Inflammatory macrophage treated with lipopolysaccharide for 1 hour (primary cell): ENCODE data around the gene CANT1.

Experiments
- DNase-seq, 2 donors: peaks; one replicate each; pipeline ENCODE4 v3.0.0-alpha.2; 2020 to 2022

CANT1 gene

DNA sequence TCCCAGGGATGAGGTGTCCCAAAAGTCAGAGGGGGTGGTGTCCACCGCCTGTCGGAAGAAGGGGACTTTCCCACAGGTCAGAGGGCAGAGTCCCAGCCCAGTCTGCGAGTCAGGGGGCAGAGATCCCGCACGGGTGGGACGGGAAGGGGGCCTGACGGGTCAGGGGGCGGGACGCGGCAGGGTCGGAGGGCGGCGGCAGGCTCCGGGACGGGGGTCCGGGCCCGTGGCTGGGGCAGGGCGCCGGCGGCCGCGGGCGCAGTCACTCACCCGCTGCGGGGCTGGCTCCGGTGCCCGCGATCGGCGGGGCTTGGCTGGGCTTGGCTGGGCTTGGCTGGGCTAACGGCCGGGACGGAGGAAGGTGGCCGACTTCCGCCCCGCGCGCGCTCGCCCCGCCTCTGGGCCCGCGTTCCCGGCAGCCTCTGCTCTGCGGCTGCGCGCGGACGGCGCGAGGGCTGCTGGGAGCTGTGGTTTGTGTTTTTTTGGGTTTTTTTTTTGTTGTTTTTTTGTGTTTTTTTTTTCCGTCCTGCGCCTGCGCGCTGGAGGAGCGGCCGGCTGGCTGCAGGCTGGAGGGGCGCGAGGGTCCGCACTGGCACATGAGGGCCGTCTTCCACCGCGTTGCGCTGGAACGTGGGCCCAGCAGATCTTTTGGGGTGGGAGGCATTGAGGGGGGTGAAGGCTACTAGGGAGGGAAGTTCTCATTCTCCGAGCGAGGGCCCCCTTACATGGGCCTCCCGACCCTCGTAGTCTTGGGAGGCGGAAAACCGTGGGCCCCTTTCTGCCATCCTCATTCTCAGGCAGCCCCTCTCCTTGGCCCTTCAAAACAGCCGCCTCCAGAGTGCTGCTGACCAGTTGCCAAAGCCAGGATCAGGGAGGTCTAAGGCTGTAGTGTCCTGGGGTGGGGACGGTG, at the start of gene CANT1:
TSS of gene CANT1 (minus strand) at position 368 of the 907 bp plus-strand sequence. CDS start 12,142 bp downstream, outside the sequence.
- DNase-seq = peak; percentile 85 to 87

DNA sequence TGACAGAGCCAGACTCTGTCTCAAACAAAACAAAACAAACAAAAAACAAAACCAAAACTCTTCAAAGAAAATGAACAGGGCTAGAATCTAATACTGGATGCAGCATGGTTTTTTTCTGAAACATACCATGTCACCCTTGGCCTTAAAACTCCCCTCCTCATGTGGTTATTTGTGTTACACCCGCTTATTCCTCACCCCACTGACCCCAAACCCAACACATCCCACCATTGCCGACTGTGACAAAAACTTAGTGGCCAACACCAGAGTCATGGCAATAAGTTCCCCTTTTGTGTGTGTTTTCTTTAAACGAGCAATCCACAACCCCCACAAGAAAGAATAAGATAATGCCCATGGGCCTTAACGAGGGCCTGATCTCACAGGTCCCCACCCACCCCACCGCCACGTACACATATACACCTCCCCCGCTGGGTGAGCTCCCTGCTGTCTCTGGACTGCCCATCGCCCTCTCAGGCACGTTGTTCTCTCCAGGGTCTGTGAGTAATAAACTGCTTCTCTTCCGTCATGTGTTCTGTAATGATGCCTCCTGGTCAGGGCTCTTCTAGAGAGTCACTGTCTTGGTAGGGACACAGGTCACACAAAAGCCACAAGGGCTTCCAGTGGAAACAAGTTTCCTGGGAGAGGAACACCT, 48.3 kb upstream of the CANT1 start:
- DNase-seq = peak in 1 of 2 donors; percentile 63

GRCh38 chr17:79055197-79055596, 45.6 kb upstream of the CANT1 start:
- no peak for DNase-seq

GRCh38 chr17:79054200-79054960, 44.8 kb upstream of the CANT1 start:
- DNase-seq = peak; percentile 50 to 82

GRCh38 chr17:79053251-79053925, 43.8 kb upstream of the CANT1 start:
- DNase-seq = no peak

GRCh38 chr17:79052131-79052530, 42.6 kb upstream of the CANT1 start:
- DNase-seq = no peak

GRCh38 chr17:79051306-79051705, 41.7 kb upstream of the CANT1 start:
- no peak for DNase-seq

DNA sequence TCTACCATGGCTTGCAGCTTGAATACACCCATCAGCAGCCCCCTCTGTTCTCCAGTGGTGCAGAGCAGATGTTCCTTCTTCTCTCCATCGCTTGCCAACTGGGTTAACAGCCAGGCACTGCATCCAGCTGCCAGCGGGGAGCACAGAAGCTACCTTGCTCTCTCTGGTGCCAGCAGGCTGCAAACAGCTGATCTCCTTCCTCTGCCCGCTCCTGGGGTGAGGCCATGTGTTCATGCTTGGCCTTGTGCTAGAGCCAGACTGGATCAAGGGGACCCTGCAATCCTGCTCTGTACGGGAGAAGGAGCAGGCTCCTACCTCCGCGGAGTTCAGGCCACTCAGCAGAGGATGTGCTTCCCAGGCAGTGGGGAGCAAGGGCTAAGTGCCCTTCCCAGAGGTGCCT, 41.0 kb upstream of the CANT1 start:
- DNase-seq = no peak

DNA sequence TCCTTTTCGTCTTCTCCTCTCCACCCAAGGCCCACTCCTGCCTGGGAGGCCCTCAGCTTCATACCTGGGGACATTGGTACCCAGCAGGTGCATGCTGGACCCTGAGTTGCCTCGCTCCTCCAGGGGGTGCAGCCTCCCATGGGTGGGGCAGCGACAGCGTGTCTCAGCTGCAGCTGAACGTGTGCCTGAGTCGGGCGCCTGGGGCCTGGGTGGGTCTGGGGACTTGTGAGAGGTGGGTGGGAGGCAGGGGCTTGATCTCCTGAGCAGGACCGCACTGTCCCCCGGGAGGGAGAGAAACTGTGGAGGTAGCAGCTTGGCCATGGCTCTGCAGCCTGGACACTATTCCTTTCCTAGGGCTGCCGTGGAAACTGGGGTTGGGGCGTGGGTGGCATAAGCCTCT, 40.3 kb upstream of the CANT1 start:
- no peak for DNase-seq

DNA sequence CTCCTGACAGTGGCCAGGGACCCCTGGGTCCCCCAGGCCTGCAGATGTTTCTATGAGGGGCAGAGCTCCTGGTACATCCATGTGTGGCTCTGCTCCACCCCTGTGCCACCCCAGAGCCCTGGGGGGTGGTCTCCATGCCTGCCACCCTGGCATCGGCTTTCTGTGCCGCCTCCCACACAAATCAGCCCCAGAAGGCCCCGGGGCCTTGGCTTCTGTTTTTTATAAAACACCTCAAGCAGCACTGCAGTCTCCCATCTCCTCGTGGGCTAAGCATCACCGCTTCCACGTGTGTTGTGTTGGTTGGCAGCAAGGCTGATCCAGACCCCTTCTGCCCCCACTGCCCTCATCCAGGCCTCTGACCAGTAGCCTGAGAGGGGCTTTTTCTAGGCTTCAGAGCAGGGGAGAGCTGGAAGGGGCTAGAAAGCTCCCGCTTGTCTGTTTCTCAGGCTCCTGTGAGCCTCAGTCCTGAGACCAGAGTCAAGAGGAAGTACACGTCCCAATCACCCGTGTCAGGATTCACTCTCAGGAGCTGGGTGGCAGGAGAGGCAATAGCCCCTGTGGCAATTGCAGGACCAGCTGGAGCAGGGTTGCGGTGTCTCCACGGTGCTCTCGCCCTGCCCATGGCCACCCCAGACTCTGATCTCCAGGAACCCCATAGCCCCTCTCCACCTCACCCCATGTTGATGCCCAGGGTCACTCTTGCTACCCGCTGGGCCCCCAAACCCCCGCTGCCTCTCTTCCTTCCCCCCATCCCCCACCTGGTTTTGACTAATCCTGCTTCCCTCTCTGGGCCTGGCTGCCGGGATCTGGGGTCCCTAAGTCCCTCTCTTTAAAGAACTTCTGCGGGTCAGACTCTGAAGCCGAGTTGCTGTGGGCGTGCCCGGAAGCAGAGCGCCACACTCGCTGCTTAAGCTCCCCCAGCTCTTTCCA, 39.5 kb upstream of the CANT1 start:
- DNase-seq = no peak

GRCh38 chr17:79047923-79048825, 38.6 kb upstream of the CANT1 start:
- no peak for DNase-seq

- DNase-seq = no peak
Measured at GRCh38 chr17:79047291-79047920, 37.8 kb upstream of the CANT1 start.

DNA sequence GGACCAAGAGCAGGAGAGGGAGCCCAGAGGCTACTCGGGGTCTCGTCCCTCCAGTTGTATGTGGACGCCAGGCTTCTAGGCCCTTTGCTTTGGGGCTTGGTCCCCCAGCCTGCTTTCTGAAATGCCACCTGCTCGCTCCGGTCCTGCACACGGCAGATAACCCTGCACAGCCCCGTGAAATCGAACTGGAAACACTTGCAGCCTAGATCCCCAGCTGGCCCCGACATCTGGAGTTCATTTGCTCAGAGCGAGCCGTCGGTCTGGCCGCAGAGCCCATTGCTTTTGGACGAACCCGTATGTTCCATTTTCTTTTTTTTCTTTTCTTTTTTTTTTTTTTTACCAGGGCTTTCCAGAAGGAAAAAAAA, 37.3 kb upstream of the CANT1 start:
- no peak for DNase-seq

- no peak for DNase-seq
Measured at GRCh38 chr17:79046197-79046915, 36.8 kb upstream of the CANT1 start.

DNA sequence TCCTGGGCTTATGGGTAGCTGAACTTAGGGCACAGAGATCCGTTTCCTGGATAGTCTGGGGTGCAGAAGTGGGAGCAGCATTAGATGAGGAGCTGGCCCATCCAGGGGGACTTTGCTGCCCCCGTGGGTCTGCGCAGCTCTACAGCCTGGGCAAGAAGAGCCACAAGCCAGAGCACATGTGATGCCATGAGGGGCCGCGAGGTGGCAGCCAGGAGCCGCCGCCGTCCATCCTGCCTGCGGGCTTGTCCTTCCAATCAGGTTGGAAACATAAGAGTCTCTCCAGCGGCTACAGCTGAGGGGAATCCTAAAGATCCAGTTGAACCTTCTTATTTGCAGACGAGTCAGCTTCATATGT, 36.3 kb upstream of the CANT1 start:
- DNase-seq = peak; percentile 52 to 87

- no peak for DNase-seq
Measured at GRCh38 chr17:79045001-79045729, 35.6 kb upstream of the CANT1 start.

- DNase-seq = no peak
Measured at GRCh38 chr17:79044462-79044861, 34.9 kb upstream of the CANT1 start.

DNA sequence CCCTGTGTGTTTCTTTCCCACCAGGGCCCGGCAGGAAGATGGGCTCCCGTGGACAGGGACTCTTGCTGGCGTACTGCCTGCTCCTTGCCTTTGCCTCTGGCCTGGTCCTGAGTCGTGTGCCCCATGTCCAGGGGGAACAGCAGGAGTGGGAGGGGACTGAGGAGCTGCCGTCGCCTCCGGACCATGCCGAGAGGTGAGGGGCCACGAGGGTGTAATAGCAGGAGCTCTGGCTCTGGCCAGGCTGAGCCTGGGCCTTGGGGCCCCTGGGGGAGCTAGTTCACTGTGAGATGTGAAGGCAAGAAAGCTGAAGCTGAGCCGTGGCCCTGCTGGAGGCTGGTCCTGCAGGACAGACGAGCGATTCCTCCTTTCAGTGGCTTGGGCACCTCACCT, 34.4 kb upstream of the CANT1 start:
- DNase-seq = no peak
